Left ventricle myocardium inferior (tissue), 1 donor: ENCODE results near the gene RERE. TPM values are rescaled to one million over a fixed set of nuclear protein-coding genes. Genes with fewer than 3 reads are reported as not detected.

ENCODE experiments used
- DNase-seq: peaks from one replicate; pipeline ENCODE4 v3.0.0-alpha.2; 2020
- H3K27ac ChIP-seq: fragments of 200-600 bp; replicated peaks from 2 replicates; pipeline ENCODE4 v1.8.0; 2021
- H3K27me3 ChIP-seq: fragments of 200-600 bp; 2 replicates; pipeline ENCODE4 v1.8.0; 2021; ENCODE audit warnings: low read depth
- H3K36me3 ChIP-seq: fragments of 200-600 bp; 2 replicates; pipeline ENCODE4 v1.8.0; 2021
- H3K4me1 ChIP-seq: fragments of 200-600 bp; 2 replicates; pipeline ENCODE4 v1.8.0; 2021
- H3K4me3 ChIP-seq: fragments of 200-600 bp; 2 replicates; pipeline ENCODE4 v1.8.0; 2021; ENCODE audit warnings: mild to moderate bottlenecking, moderate library complexity
- H3K9me3 ChIP-seq: fragments of 200-600 bp; replicated peaks from 2 replicates; pipeline ENCODE4 v1.8.0; 2021
- intact Hi-C: fragments of 100-400 bp; cut with micrococcal nuclease; formaldehyde crosslinking; loops from one replicate; pipeline ENCODE4 v1.11.0; 2022
- total RNA-seq: library from RNA; stranded (reverse); fragmentation: NEBNext Ultra II Directional; extraction: Animal tissue kit (Norgen Biotek cat#: 25700); gene quantifications from one replicate; pipeline ENCODE4 v1.2.1, GENCODE V29; 2021
- TF ChIP-seq, protein P1 (sequence below): fragments of 200-600 bp; IDR thresholded peaks from 2 replicates; pipeline ENCODE4 v1.8.0; 2021; ENCODE audit warnings: antibody characterized with exemption, mild to moderate bottlenecking, borderline replicate concordance
- donor health status: DM: no; HTN: yes; CAD: no; lungs with severe emphysema.

Gene RERE
- total RNA-seq, 1 donor from 2014 or later, result 141 TPM

DNA sequence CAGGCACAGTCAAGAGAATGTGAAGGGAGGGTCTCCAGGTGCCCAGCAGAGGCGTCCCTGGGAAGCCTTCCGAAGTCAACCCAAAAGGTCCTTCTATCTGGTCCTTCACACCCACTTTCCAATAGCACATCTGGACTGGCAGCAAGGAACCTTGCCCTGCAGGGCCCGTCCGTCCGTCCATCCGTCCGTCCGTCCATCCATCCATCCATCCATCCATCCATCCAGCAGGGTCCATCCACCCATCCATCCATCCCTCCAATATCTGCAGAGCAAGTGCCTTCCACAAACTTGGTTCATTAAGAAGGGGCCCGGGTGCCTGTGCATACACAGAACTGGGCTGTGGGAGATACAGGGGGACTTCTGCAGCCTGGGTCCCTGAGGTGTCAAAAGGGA is 468.0 kb downstream of the RERE start:
- Histone ChIP-seq H3K4me3 (no peak overlapping the region), H3K4me1 (peaks cover 63% of the 10 kb centered on the region), H3K27ac (peak overlapping the region; percentile 50), H3K27me3 (no peaks in the 10 kb centered on the region), H3K9me3 (no peaks in the 10 kb centered on the region), H3K36me3 (peaks cover 11% of the 10 kb centered on the region)
- no peak for DNase-seq
- TF ChIP-seq, protein P1, sequence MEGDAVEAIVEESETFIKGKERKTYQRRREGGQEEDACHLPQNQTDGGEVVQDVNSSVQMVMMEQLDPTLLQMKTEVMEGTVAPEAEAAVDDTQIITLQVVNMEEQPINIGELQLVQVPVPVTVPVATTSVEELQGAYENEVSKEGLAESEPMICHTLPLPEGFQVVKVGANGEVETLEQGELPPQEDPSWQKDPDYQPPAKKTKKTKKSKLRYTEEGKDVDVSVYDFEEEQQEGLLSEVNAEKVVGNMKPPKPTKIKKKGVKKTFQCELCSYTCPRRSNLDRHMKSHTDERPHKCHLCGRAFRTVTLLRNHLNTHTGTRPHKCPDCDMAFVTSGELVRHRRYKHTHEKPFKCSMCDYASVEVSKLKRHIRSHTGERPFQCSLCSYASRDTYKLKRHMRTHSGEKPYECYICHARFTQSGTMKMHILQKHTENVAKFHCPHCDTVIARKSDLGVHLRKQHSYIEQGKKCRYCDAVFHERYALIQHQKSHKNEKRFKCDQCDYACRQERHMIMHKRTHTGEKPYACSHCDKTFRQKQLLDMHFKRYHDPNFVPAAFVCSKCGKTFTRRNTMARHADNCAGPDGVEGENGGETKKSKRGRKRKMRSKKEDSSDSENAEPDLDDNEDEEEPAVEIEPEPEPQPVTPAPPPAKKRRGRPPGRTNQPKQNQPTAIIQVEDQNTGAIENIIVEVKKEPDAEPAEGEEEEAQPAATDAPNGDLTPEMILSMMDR, result no peak
- intact Hi-C loops, result no loop called here

DNA sequence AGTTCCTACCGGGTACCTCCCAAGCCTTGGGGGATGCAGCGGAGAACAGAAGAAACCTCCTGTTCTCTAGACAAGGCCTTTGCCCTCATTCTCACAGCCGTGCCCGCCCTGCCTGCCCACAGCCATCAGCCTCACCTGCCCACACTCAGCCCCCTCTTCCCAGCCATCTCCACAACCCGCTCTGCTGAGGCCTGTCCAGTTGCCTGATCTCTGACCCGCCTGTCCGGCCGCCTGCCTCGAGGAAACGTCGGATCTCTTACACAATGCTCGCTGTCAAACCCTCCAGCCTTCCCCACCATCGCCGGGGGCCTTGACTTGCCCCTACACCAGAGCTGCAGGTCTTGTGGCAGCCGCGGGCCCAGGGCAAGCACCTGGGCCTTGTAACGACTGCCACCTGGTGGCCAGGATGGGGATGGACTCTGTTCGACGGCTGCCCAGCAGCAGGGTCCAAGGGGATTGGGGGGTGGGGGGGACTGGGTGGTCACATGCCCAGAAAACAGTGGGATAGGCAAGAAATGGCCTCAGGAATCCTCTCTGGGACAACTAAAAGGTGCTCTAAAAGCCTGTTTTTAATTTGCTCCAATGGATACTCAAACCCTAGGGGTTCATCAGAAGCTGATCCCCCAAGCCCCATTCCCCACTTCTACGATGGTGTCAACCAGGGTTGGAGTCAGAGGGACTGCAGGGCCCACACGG is 468.5 kb downstream of the RERE start:
- intact Hi-C loops, result no loop called here
- Histone ChIP-seq H3K36me3 (peaks cover 6% of the 10 kb centered on the region), H3K4me3 (no peak overlapping the region), H3K9me3 (no peaks in the 10 kb centered on the region), H3K27ac (no peak overlapping the region), H3K4me1 (peaks cover 57% of the 10 kb centered on the region), H3K27me3 (no peaks in the 10 kb centered on the region)
- TF ChIP-seq, protein P1, result peak; percentile 88
- DNase-seq, result peak; percentile 72

DNA sequence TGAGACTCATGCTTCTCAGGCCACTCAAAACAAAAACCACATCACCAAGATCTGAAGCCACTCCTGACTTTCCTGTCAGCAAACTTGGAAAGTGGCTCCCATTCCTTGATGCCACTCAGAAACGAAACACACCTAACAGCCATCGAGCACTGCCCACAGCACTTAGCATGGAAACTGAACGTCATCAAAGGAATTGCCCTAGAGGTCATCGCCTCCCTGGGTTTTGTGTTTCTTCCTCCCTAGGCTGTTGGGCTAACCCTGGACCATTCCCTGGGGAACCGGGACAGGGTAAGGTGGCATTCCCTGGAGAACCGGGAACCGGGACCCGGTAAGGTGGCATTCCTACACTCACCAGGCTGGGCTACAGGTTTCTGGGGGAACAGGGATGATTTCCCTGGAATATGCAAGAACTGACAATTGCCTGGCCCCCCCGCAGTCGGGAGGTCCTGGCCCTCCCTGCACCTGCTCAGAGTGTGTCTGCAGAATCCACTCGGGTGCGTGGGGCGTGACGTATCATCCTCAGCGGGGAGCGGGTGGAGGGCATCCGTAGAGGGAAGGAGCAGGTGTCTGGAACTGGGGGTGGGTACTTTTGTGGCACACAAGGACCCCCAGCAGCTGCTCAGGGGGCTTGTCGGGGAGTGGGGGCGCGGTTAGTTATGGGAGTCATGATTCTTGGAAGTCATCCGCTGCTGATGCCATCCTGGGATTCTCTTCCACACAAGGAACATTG is 469.2 kb downstream of the RERE start:
- intact Hi-C loops, result no loop called here

DNA sequence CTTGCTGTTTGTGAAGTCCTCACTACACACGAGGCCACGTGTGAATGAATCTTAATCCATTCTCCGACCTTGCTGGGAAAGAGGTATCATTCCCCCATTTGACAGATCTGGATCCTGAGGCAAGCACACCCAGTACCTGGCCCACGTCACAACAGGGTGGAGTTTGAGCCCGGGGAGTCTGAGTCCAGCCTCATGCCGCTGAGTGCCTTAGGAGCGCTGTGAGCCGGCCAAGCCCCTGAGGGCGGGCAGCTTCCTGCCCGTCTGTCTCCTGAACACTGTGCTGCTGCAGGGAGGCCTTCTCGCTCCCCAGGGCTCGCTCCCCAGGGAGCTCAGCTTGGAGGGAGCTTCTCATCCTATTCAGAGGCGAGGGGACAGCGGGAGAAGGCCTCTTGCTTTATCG is 469.8 kb downstream of the RERE start:
- Histone ChIP-seq H3K36me3 (no peaks in the 10 kb centered on the region), H3K27ac (no peak overlapping the region), H3K4me3 (no peak overlapping the region), H3K9me3 (no peaks in the 10 kb centered on the region), H3K27me3 (no peaks in the 10 kb centered on the region), H3K4me1 (peaks cover 50% of the 10 kb centered on the region)
- intact Hi-C loops, result no loop called here
- TF ChIP-seq, protein P1, result no peak
- DNase-seq, result no peak

More for the DNA sequence above, 469.2 kb downstream of the RERE start:
- no peak overlapping the region for H3K4me3 ChIP-seq
- H3K27me3 ChIP-seq, result no peaks in the 10 kb centered on the region
- no peak for DNase-seq
- H3K36me3 ChIP-seq, result no peaks in the 10 kb centered on the region
- H3K4me1 ChIP-seq, result peaks cover 52% of the 10 kb centered on the region
- no peak overlapping the region for H3K27ac ChIP-seq
- TF ChIP-seq, protein P1, result no peak
- H3K9me3 ChIP-seq, result no peaks in the 10 kb centered on the region

DNA sequence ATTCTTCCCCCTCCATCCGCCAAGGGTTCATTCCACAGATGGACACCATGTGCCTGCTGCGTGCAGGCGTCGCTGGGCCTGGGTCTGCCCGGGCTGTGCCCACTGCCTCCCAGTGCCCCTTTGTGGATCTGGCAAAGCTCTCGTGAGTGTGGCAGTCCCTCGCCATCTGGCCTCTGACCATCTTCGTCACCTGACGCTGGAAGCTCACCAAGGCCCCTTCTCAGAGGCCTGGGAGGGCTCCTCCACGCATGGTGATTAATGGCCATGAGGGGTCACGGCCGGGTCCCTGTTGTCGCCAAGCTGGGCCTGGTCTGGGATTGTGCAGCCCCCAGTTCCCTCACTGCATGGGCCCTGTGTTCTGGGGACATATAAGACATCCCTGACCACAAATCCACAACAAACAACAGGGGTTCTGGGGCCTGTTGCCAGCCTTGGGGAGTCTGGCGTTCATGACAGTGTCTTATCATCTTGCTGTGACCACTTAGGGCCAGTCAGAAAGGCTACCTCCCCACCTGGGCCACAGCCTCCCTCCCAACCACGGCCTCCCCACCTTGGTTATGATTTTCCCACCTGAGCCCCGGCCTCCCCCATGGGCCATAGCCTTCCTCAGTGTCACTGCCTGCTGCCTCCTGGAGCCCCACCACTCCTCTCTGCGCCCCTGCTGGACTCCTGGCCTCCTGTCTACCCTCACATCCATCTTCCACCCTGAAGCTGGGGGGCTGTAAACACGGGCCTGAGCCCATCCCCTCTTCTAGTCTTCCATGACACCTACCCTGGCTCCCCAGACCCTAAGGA is 471.6 kb downstream of the RERE start:
- Histone ChIP-seq H3K4me1 (peaks cover 35% of the 10 kb centered on the region), H3K4me3 (no peak overlapping the region), H3K27me3 (no peaks in the 10 kb centered on the region), H3K27ac (no peak overlapping the region), H3K36me3 (no peaks in the 10 kb centered on the region), H3K9me3 (no peaks in the 10 kb centered on the region)
- TF ChIP-seq, protein P1, result no peak
- intact Hi-C loops, result no loop called here
- DNase-seq, result no peak
